ENCODE measurements around the gene CREB3L2.

Gene CREB3L2

GRCh38 chr7:137893143-137893742, 108.6 kb downstream of the CREB3L2 start:
- DNase-seq: no peak

GRCh38 chr7:137891016-137891655, 110.8 kb downstream of the CREB3L2 start:
- no peak for DNase-seq

- DNase-seq: no peak
Observed at GRCh38 chr7:137890449-137890921, 111.4 kb downstream of the CREB3L2 start.

- no peak for DNase-seq
Observed at GRCh38 chr7:137888241-137888640, 113.6 kb downstream of the CREB3L2 start.

GRCh38 chr7:137886746-137887145, 115.1 kb downstream of the CREB3L2 start:
- no peak for DNase-seq

GRCh38 chr7:137886281-137886680, 115.6 kb downstream of the CREB3L2 start:
- DNase-seq: no peak

GRCh38 chr7:137885678-137886077, 116.2 kb downstream of the CREB3L2 start:
- no peak for DNase-seq

GRCh38 chr7:137882806-137883205, 119.1 kb downstream of the CREB3L2 start:
- DNase-seq: no peak

GRCh38 chr7:137882261-137882668, 119.6 kb downstream of the CREB3L2 start:
- no peak for DNase-seq

GRCh38 chr7:137881607-137882260, 120.2 kb downstream of the CREB3L2 start:
- DNase-seq: no peak

GRCh38 chr7:137880432-137880831, 121.5 kb downstream of the CREB3L2 start:
- DNase-seq: no peak

- DNase-seq: no peak
Observed at GRCh38 chr7:137879357-137880158, 122.3 kb downstream of the CREB3L2 start.

GRCh38 chr7:137878333-137878961, 123.4 kb downstream of the CREB3L2 start:
- no peak for DNase-seq

GRCh38 chr7:137877027-137877675, 124.7 kb downstream of the CREB3L2 start:
- DNase-seq: no peak

GRCh38 chr7:137875746-137876145, 126.1 kb downstream of the CREB3L2 start:
- no peak for DNase-seq

GRCh38 chr7:137873979-137874777, 127.7 kb downstream of the CREB3L2 start:
- no peak for DNase-seq

- DNase-seq: no peak
Observed at GRCh38 chr7:137873524-137873923, 128.4 kb downstream of the CREB3L2 start.

GRCh38 chr7:137871170-137871915, 130.5 kb downstream of the CREB3L2 start:
- no peak for DNase-seq

GRCh38 chr7:137870684-137871083, 131.2 kb downstream of the CREB3L2 start:
- DNase-seq: no peak

GRCh38 chr7:137870078-137870477, 131.8 kb downstream of the CREB3L2 start:
- DNase-seq: no peak

- DNase-seq: no peak
Observed at GRCh38 chr7:137869260-137869659, 132.6 kb downstream of the CREB3L2 start.

Data from KG1 (cell line).